Tibial nerve (tissue), 4 donors: ENCODE measurements around the gene PSENEN. TPM values are rescaled to one million over a fixed set of nuclear protein-coding genes. Genes with fewer than 3 reads are reported as not detected.
"Not testable (repeated sequence)": the region's sequence is repeated elsewhere in the genome, so short reads cannot be mapped to it uniquely, and the experiment has no call there.

Source experiments
- DNase-seq, 2 donors: peaks; one replicate each; pipeline ENCODE4 v3.0.0-alpha.2; 2019; ENCODE audit warnings: low spot score in 2 of 2
- H3K27ac ChIP-seq, 4 donors: fragments of 200-600 bp; sonication (generic) in 3 of 4; one replicate each; pipeline ENCODE4 v1.5.1; 2017 to 2019; ENCODE audit warnings: mild to moderate bottlenecking in 1 of 4
- H3K27me3 ChIP-seq, 2 donors: fragments of 200-600 bp; sonication (generic) in 1 of 2; one replicate each; pipeline versions ENCODE4 v1.5.1 to v1.6.0; 2017 to 2019
- H3K36me3 ChIP-seq, 3 donors: fragments of 200-600 bp; sonication (generic); one replicate each; pipeline ENCODE4 v1.5.1; 2018 to 2019
- H3K4me1 ChIP-seq, 4 donors: fragments of 200-600 bp; sonication (generic) in 3 of 4; one replicate each; pipeline ENCODE4 v1.5.1; 2017 to 2019
- H3K4me3 ChIP-seq, 4 donors: fragments of 200-600 bp; sonication (generic) in 3 of 4; one replicate each; pipeline ENCODE4 v1.5.1; 2017 to 2019; ENCODE audit warnings: mild to moderate bottlenecking in 1 of 4, moderate library complexity in 1 of 4
- H3K9me3 ChIP-seq, 4 donors: fragments of 200-600 bp; sonication (generic) in 3 of 4; one replicate each; pipeline ENCODE4 v1.5.1; 2017 to 2019
- EP300 ChIP-seq, 2 donors: sonication (generic); formaldehyde crosslinking; IDR thresholded peaks; one replicate each; pipeline ENCODE4 v1.6.1; 2017; ENCODE audit warnings: antibody characterized with exemption in 2 of 2, mild to moderate bottlenecking in 1 of 2
- POLR2A ChIP-seq, 2 donors: fragments of 450-650 bp; IDR thresholded peaks; one replicate each; pipeline ENCODE4 v1.6.1; 2017; ENCODE audit warnings: antibody characterized with exemption in 2 of 2, mild to moderate bottlenecking in 2 of 2, moderate library complexity in 2 of 2
- WGBS, 2 donors: methylation state at CpG; one replicate each; pipeline ENCODE4 v1.1.5; 2018; 5-methylcytosine and 5-hydroxymethylcytosine counted together
- total RNA-seq, 4 donors: library from RNA; depleted of rRNA; stranded (reverse); fragments of >200 nt; gene quantifications; one replicate each; pipeline ENCODE4 v1.1.0, GENCODE V29; 2016
- TF ChIP-seq, protein P1 (sequence below), 5 experiments: fragments of 200-600 bp in 3 of 5; fragments of 450-650 bp in 2 of 5; sonication (generic) in 3 of 5; IDR thresholded peaks; one replicate each; pipeline ENCODE4 v1.5.1; 2016 to 2019; ENCODE audit warnings: antibody characterized with exemption in 5 of 5, mild to moderate bottlenecking in 3 of 5, moderate library complexity in 2 of 5

Gene PSENEN
- total RNA-seq, 4 donors from 2014 or later, result 33.1 to 46.7 (median 40.3) TPM

DNA sequence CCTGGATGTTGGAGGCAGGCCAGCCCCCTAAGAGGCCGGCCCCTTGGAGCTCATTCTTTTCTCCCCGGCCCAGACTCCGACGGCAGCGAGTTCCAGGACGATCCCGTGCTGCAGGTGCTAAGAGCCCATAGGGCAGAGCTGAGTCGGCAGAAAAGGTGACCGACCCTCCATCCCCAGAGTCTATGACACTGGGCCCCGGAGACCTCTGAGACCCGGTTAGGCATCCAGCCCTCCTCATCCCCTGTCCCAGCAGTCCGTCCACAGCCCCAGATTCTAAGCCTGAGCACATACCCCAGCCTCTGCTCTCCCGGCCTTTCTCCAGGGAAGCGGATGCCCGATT is 22.6 kb downstream of the PSENEN start:
- no peaks in the 10 kb centered on the region for H3K4me1 ChIP-seq
- DNase-seq, result no peak
- no peaks in the 10 kb centered on the region for H3K9me3 ChIP-seq
- H3K4me3 ChIP-seq, result no peak overlapping the region
- H3K27me3 ChIP-seq, result no peaks in the 10 kb centered on the region
- 64 to 71% methylated on average over 14 to 15 of the region's 15 CpGs for WGBS, 2 donors
- H3K27ac ChIP-seq, result no peak overlapping the region
- peaks cover 0 to 68% (median 0%) of the 10 kb centered on the region in 3 donors for H3K36me3 ChIP-seq
- TF ChIP-seq EP300 (IDR thresholded peaks at IDR 0.05) (no peak), POLR2A (IDR thresholded peaks at IDR 0.05) (no peak)
- TF ChIP-seq, protein P1, sequence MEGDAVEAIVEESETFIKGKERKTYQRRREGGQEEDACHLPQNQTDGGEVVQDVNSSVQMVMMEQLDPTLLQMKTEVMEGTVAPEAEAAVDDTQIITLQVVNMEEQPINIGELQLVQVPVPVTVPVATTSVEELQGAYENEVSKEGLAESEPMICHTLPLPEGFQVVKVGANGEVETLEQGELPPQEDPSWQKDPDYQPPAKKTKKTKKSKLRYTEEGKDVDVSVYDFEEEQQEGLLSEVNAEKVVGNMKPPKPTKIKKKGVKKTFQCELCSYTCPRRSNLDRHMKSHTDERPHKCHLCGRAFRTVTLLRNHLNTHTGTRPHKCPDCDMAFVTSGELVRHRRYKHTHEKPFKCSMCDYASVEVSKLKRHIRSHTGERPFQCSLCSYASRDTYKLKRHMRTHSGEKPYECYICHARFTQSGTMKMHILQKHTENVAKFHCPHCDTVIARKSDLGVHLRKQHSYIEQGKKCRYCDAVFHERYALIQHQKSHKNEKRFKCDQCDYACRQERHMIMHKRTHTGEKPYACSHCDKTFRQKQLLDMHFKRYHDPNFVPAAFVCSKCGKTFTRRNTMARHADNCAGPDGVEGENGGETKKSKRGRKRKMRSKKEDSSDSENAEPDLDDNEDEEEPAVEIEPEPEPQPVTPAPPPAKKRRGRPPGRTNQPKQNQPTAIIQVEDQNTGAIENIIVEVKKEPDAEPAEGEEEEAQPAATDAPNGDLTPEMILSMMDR (IDR thresholded peaks at IDR 0.05), result no peak

DNA sequence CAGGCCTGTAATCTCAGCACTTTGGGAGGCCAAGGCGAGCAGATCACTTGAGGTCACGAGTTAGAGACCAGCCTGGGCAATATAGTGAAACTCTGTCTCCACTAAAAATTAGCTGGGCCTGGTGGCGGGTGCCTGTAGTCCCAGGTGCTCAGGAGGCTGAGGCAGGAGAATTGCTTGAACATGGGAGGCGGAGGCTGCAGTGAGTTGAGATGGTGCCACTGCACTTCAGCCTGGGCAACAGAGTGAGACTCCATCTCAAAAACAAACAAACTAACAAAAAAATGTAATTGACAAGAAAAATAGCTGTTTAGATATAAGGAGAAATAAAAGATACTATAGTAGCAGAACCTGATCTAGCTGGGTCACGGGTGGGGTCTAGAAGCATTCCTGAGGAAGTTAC is 26.9 kb downstream of the PSENEN start:
- H3K27ac ChIP-seq, H3K4me3 ChIP-seq, H3K9me3 ChIP-seq, H3K27me3 ChIP-seq, DNase-seq: not testable (repeated sequence)
- H3K36me3 ChIP-seq, result peaks cover 0 to 25% (median 0%) of the 10 kb centered on the region in 3 donors
- WGBS, 2 donors, result 92 to 95% methylated on average over 5 of the region's 5 CpGs
- peaks cover 0 to 26% (median 19%) of the 10 kb centered on the region in 4 donors for H3K4me1 ChIP-seq

DNA sequence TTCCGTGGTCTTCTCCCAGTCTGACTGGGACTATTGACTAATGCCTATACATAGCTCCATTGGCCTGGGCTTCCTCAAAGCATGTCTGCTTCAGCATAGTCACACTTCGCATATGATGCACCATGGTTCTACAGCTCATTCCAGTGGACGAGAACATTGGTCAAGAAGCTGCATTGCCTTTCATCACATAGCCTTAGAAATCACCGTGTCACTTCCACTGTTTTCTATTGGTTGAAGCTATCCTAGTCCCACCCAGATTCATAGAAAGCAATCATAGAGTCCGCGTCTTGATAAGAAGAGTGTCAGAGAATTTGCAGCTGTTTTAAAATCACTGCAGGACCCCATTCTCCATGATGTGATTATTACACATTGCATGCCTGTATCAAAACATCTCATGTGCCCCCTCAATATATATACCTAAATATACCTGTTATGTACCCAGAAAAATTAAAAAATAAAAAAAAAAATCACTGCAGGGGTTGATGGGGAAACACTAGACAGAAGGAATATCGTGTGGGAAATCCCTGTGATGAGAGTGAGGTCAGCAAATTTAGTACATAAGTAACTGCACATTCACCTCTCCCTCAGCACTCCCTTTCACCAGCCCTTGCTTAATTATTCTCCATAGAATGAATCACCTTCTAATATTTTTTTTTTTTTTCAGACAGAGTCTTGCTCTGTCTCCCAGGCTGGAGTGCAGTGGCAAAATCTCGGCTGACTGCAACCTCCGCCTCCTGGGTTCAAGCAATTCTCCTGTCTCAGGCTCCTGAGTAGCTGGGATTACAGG is 27.8 kb downstream of the PSENEN start:
- no peaks in the 10 kb centered on the region for H3K9me3 ChIP-seq
- DNase-seq, result no peak
- H3K27me3 ChIP-seq, result no peaks in the 10 kb centered on the region
- WGBS, 2 donors, result 57 to 71% methylated on average over 9 of the region's 9 CpGs
- H3K27ac ChIP-seq, result no peak overlapping the region
- peaks cover 0 to 30% (median 19%) of the 10 kb centered on the region in 4 donors for H3K4me1 ChIP-seq
- TF ChIP-seq EP300 (IDR thresholded peaks at IDR 0.05), result no peak
- TF ChIP-seq, protein P1 (IDR thresholded peaks at IDR 0.05), result no peak
- TF ChIP-seq POLR2A (IDR thresholded peaks at IDR 0.05), result no peak
- no peak overlapping the region for H3K4me3 ChIP-seq
- H3K36me3 ChIP-seq, result peaks cover 0 to 25% (median 0%) of the 10 kb centered on the region in 3 donors

DNA sequence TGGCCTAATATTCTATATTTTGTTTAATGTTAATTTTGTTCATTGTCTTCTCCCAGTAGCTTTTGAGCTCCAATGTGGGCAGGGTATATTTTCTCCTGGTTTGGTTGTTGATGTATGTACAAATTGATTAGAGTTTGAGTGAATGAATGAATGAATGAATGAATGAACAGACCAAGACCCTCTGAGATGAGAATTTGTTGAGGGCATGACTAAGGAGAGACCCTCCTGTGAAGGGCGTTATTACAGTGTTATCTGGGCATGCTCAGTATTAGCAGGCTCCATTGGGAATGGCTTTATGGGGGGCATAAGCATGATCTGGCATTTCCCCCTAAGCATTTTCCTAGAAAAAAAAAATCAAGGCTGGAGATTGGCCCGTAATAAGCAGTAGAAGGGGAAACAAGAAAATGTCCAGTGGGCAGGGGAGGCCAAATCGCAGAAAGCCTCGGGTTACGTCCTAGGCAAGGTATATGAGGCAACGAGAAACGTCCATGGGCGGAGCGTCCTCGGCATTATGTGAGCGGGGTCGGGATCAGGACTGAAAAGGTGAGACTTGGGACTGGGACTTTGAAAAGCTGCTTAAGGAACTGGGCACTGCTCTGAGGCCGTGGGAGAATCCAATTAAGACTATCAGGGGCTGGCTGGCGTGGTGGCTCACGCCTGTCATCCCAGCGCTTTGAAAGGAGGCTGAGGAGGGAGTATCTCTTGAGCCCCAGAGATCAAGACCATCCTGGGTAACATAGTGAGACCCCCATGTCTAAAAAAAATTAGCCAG is 29.0 kb downstream of the PSENEN start:
- Histone ChIP-seq H3K27ac (no peak overlapping the region), H3K36me3 (peaks cover 0 to 25% (median 0%) of the 10 kb centered on the region in 3 donors), H3K27me3 (no peaks in the 10 kb centered on the region), H3K4me3 (peak overlapping the region; percentile 15 to 98 (median 84)), H3K4me1 (peaks cover 0 to 30% (median 19%) of the 10 kb centered on the region in 4 donors), H3K9me3 (no peaks in the 10 kb centered on the region)
- 50 to 51% methylated on average over 13 to 16 of the region's 16 CpGs for WGBS, 2 donors
- TF ChIP-seq, protein P1 (IDR thresholded peaks at IDR 0.05), result no peak
- TF ChIP-seq POLR2A (IDR thresholded peaks at IDR 0.05) (no peak), EP300 (IDR thresholded peaks at IDR 0.05) (no peak)
- DNase-seq, result no peak

DNA sequence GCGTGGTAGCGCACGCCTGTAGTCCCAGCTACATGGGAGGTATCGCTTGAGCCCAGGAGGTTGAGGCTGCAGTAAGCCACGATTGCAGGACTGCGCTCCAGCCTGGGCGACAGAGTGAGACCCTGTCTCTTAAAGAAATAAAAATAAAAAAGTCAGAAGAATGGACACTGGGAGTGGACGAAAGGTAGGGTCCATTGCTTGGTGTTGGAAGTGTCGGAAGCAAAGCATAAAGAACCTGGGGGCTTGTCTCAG is 29.5 kb downstream of the PSENEN start:
- H3K36me3 ChIP-seq, result peaks cover 0 to 26% (median 0%) of the 10 kb centered on the region in 3 donors
- TF ChIP-seq POLR2A (IDR thresholded peaks at IDR 0.05) (no peak), EP300 (IDR thresholded peaks at IDR 0.05) (no peak)
- TF ChIP-seq, protein P1 (IDR thresholded peaks at IDR 0.05), result no peak
- peaks cover 0 to 30% (median 19%) of the 10 kb centered on the region in 4 donors for H3K4me1 ChIP-seq
- H3K27ac ChIP-seq, result no peak overlapping the region
- no peak for DNase-seq
- H3K27me3 ChIP-seq, result no peaks in the 10 kb centered on the region
- no peaks in the 10 kb centered on the region for H3K9me3 ChIP-seq
- H3K4me3 ChIP-seq, result peak overlapping the region; percentile 15 to 98 (median 84)
- 26 to 32% methylated on average over 8 to 9 of the region's 9 CpGs for WGBS, 2 donors
